Fibroblast of mammary gland (primary cell): ENCODE data around the gene TMEM208.

ENCODE experiments used
- DNase-seq: peaks from one replicate; pipeline ENCODE4 v3.0.0-alpha.2; 2010; ENCODE audit warnings: low read depth
- H3K4me3 ChIP-seq: 2 replicates; pipeline ENCODE4 v1.5.1; 2011; ENCODE audit warnings: low read depth, mild to moderate bottlenecking, low read length, moderate library complexity; ENCODE audit not compliant: control insufficient read depth
- TF ChIP-seq, protein P1 (sequence below): conservative IDR thresholded peaks from 2 replicates; pipeline ENCODE4 v1.5.1; 2011; ENCODE audit warnings: low read depth, low read length, inconsistent platforms; ENCODE audit not compliant: control insufficient read depth, insufficient read depth

Gene TMEM208

GRCh38 chr16:67183284-67183626 is 43.7 kb upstream of the TMEM208 start:
- no peak for DNase-seq
- H3K4me3 ChIP-seq: peak overlapping the region; percentile 69
- TF ChIP-seq, protein P1, sequence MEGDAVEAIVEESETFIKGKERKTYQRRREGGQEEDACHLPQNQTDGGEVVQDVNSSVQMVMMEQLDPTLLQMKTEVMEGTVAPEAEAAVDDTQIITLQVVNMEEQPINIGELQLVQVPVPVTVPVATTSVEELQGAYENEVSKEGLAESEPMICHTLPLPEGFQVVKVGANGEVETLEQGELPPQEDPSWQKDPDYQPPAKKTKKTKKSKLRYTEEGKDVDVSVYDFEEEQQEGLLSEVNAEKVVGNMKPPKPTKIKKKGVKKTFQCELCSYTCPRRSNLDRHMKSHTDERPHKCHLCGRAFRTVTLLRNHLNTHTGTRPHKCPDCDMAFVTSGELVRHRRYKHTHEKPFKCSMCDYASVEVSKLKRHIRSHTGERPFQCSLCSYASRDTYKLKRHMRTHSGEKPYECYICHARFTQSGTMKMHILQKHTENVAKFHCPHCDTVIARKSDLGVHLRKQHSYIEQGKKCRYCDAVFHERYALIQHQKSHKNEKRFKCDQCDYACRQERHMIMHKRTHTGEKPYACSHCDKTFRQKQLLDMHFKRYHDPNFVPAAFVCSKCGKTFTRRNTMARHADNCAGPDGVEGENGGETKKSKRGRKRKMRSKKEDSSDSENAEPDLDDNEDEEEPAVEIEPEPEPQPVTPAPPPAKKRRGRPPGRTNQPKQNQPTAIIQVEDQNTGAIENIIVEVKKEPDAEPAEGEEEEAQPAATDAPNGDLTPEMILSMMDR: no peak

DNA sequence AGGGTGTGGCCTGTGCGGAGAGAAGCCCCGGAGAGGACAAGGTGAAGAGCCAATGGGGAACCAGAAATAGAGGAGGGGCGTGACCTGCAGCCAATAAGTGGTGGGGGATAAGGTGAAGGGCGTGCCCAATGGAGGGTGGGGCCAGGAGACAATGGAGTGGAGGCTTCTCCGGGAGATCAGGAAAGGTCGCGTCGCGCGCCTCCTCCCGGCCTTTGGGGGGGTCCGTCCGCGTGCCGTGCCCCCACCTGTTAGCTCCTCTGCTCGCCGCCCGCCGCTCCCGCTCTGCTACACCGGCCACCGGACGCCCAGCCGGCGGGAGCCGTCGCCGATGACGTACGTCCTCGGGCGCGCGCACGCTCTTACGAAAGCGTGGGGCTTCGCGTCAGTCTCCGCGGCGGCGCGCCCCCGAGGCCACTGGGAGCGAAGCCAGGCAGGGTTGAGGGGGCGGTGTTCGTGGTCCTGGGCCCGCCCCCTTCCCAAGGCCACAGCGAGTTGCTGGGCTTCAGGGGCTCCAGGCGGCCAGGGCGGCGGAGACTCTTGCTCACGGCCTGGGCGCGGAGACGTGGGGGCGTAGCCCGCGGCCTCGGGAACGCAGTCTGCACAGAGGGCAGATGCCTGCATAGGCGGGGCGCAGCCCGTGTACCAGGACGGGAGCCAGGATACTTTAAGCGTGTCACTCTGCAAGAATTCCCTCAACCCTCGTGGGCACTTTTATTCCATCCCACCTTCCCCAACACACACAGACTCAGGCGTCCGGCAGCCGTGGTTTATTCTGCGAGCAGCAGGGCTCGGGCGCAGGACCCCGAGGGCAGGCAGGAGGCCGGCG is 43.1 kb upstream of the TMEM208 start, which contains the start of gene MATCAP1:
Gene MATCAP1 (minus strand): TSS at position 337 of the 826 bp plus-strand sequence. CDS start 3,353 bp downstream, outside the sequence.
- H3K4me3 ChIP-seq: peak within 1 kb of the TSS; percentile 69
- peak; percentile 98 for DNase-seq
- TF ChIP-seq, protein P1: no peak

- DNase-seq: no peak
Measured at GRCh38 chr16:67184453-67184994, 42.4 kb upstream of the TMEM208 start.

DNA sequence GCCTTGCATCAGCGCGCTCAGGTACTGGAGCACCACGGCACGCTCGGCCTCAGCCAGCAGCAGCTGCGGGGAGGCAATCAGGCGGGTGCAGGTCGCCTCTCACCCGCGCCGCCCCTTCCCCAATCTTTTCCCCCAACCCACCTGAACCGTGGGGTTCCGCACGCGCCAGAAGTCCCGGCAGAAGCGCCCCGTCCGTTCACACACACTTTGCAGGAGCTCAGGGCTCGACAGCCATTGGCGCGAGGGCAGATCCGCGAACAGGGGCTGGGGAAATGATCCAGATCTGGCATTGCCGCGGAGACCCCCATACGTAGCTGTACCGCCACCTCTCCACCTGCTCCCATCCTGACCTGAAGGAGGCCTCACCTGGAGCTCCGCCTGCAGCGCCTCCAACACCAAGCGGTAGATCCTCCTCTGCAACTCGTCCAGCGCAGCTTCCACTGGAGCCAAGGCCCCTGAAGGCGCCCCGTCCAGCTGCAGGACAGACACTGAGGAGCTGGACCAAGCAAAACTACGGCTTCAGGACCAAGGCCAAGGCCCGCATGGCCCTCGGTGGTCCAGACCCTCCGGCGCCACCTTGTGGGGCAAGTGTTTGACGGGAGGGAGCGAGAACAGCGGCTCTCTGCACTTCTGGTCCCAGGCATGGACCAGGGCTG is 41.8 kb upstream of the TMEM208 start:
- no peak overlapping the region for H3K4me3 ChIP-seq
- peak; percentile 90 for DNase-seq
- TF ChIP-seq, protein P1: peak; percentile 84

More at GRCh38 chr16:67184453-67184994, 42.4 kb upstream of the TMEM208 start:
- H3K4me3 ChIP-seq: peak overlapping the region; percentile 69
- TF ChIP-seq, protein P1: no peak

DNA sequence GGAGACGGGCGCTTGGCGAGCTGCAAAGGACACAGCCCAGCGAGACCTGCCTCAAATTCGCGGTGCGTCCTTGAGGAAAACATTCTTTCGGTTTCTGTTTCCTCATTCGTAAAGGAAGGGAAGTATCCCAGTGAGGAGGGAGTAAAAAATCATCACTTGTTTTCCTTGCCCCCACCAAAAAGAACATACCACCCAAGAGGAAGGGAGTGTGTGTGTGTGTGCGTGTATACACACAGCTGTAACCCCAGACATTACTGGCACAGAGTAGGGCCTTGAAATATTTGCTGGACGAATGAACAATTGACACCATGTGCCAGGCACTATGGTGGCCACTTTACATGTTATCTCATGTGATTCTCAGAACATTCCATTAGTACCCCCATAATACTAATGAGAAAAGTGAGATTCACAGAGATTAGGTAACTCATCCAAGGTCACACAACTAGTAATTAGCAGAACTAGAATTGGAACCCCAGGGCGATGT is 41.2 kb upstream of the TMEM208 start:
- DNase-seq: no peak
- H3K4me3 ChIP-seq: no peak overlapping the region
- TF ChIP-seq, protein P1: no peak

- DNase-seq: no peak
- no peak overlapping the region for H3K4me3 ChIP-seq
- TF ChIP-seq, protein P1: no peak
Measured at GRCh38 chr16:67186550-67186950, 40.4 kb upstream of the TMEM208 start.
